GM19240 (cell line): ENCODE measurements around the gene MYO1E.
"Not testable (repeated sequence)": the region's sequence is repeated elsewhere in the genome, so short reads cannot be mapped to it uniquely, and the experiment has no call there.

ENCODE experiments used
- DNase-seq: peaks from one replicate; pipeline ENCODE4 v3.0.0; 2011; ENCODE audit warnings: low spot score; ENCODE audit not compliant: insufficient read length

The MYO1E gene

GRCh38 chr15:59387196-59387878 is 14.7 kb upstream of the MYO1E start:
- DNase-seq, result not testable (repeated sequence)

- no peak for DNase-seq
Measured at GRCh38 chr15:59385171-59385570, 12.5 kb upstream of the MYO1E start.

- no peak for DNase-seq
Measured at GRCh38 chr15:59384507-59384906, 11.8 kb upstream of the MYO1E start.

GRCh38 chr15:59380902-59381610 is 8.4 kb upstream of the MYO1E start:
- no peak for DNase-seq

GRCh38 chr15:59379531-59379930 is 6.9 kb upstream of the MYO1E start:
- DNase-seq, result no peak

- DNase-seq, result no peak
Measured at GRCh38 chr15:59378855-59379254, 6.2 kb upstream of the MYO1E start.

- no peak for DNase-seq
Measured at GRCh38 chr15:59377924-59378323, 5.3 kb upstream of the MYO1E start.

GRCh38 chr15:59376733-59377132 is 4.1 kb upstream of the MYO1E start:
- no peak for DNase-seq

- no peak for DNase-seq
Measured at GRCh38 chr15:59373215-59373614, 544 bp upstream of the MYO1E start.

- DNase-seq, result no peak
Measured at GRCh38 chr15:59371458-59372351, 966 bp downstream of the MYO1E start.

- DNase-seq, result no peak
Measured at GRCh38 chr15:59369597-59369996, 3.1 kb downstream of the MYO1E start.

GRCh38 chr15:59367022-59367451 is 5.6 kb downstream of the MYO1E start:
- no peak for DNase-seq

GRCh38 chr15:59366333-59367021 is 6.2 kb downstream of the MYO1E start:
- no peak for DNase-seq

- no peak for DNase-seq
Measured at GRCh38 chr15:59364248-59364647, 8.4 kb downstream of the MYO1E start.

GRCh38 chr15:59362331-59362730 is 10.3 kb downstream of the MYO1E start:
- DNase-seq, result no peak

GRCh38 chr15:59360896-59361295 is 11.8 kb downstream of the MYO1E start:
- DNase-seq, result no peak

- DNase-seq, result no peak
Measured at GRCh38 chr15:59360305-59360704, 12.4 kb downstream of the MYO1E start.

- DNase-seq, result no peak
Measured at GRCh38 chr15:59355730-59356129, 16.9 kb downstream of the MYO1E start.

- DNase-seq, result no peak
Measured at GRCh38 chr15:59354417-59355031, 18.1 kb downstream of the MYO1E start.

- no peak for DNase-seq
Measured at GRCh38 chr15:59353994-59354416, 18.7 kb downstream of the MYO1E start.

GRCh38 chr15:59352683-59353082 is 20.0 kb downstream of the MYO1E start:
- DNase-seq, result no peak
